Stimulated activated CD8-positive, alpha-beta memory T cell treated with anti-CD3 and anti-CD28 coated beads, Interleukin-15, amount 100 ng/mL, for 4 hours (primary cell): ENCODE data around the gene MYLIP.

Experiments
- DNase-seq, 2 donors: peaks; one replicate each; pipeline ENCODE4 v3.0.0-alpha.2; 2020; ENCODE audit warnings: low read depth in 2 of 2

The MYLIP gene

GRCh38 chr6:16139556-16139955 is 10.7 kb downstream of the MYLIP start:
- no peak for DNase-seq

GRCh38 chr6:16140607-16141006 is 11.7 kb downstream of the MYLIP start:
- no peak for DNase-seq

GRCh38 chr6:16141514-16141913 is 12.6 kb downstream of the MYLIP start:
- DNase-seq = no peak

- DNase-seq = no peak
These were observed 16.2 kb downstream of the MYLIP start for GRCh38 chr6:16145038-16145437.

- no peak for DNase-seq
These were observed 17.1 kb downstream of the MYLIP start for GRCh38 chr6:16146028-16146427.

GRCh38 chr6:16146527-16146955 is 17.7 kb downstream of the MYLIP start:
- no peak for DNase-seq

GRCh38 chr6:16148498-16148897 is 19.6 kb downstream of the MYLIP start:
- DNase-seq = no peak

GRCh38 chr6:16149305-16149704 is 20.4 kb downstream of the MYLIP start:
- DNase-seq = no peak

- DNase-seq = no peak
These were observed 21.2 kb downstream of the MYLIP start for GRCh38 chr6:16150098-16150497.

GRCh38 chr6:16153211-16153820 is 24.4 kb downstream of the MYLIP start:
- DNase-seq = no peak

GRCh38 chr6:16154904-16155303 is 26.0 kb downstream of the MYLIP start:
- no peak for DNase-seq

- DNase-seq = no peak
These were observed 28.6 kb downstream of the MYLIP start for GRCh38 chr6:16157492-16157891.

GRCh38 chr6:16157909-16158308 is 29.0 kb downstream of the MYLIP start:
- DNase-seq = no peak

GRCh38 chr6:16158943-16159557 is 30.2 kb downstream of the MYLIP start:
- DNase-seq = no peak

- DNase-seq = no peak
These were observed 31.9 kb downstream of the MYLIP start for GRCh38 chr6:16160794-16161193.

GRCh38 chr6:16162003-16162402 is 33.1 kb downstream of the MYLIP start:
- no peak for DNase-seq

GRCh38 chr6:16163066-16163465 is 34.2 kb downstream of the MYLIP start:
- DNase-seq = no peak

- DNase-seq = no peak
These were observed 34.8 kb downstream of the MYLIP start for GRCh38 chr6:16163535-16164300.

- no peak for DNase-seq
These were observed 36.8 kb downstream of the MYLIP start for GRCh38 chr6:16165641-16166040.

- DNase-seq = no peak
These were observed 38.2 kb downstream of the MYLIP start for GRCh38 chr6:16166871-16167608.

GRCh38 chr6:16168121-16168520 is 39.2 kb downstream of the MYLIP start:
- no peak for DNase-seq

- no peak for DNase-seq
These were observed 40.0 kb downstream of the MYLIP start for GRCh38 chr6:16168858-16169257.
